Measurements from ENCODE around the gene PNLDC1. TPM values are rescaled to one million over a fixed set of nuclear protein-coding genes. Genes with fewer than 3 reads are reported as not detected.

Gene PNLDC1
- total RNA-seq, 1 donor: not detected

GRCh38 chr6:159829526-159829925 lies 29.4 kb downstream of the PNLDC1 start:
- DNase-seq (ENCODE audit: low read depth): no peak
- no peak for TF ChIP-seq CTCF (IDR thresholded peaks at IDR 0.05; ENCODE audit: insufficient read depth, low read length)
- no peak overlapping the region for H3K4me3 ChIP-seq (ENCODE audit: low read depth, low read length)

GRCh38 chr6:159830501-159831372 lies 30.7 kb downstream of the PNLDC1 start:
- no peak for TF ChIP-seq CTCF (IDR thresholded peaks at IDR 0.05; ENCODE audit: insufficient read depth, low read length)
- no peak overlapping the region for H3K4me3 ChIP-seq (ENCODE audit: low read depth, low read length)
- DNase-seq (ENCODE audit: low read depth): no peak

- H3K4me3 ChIP-seq (ENCODE audit: low read depth, low read length): no peak overlapping the region
- TF ChIP-seq CTCF (IDR thresholded peaks at IDR 0.05; ENCODE audit: insufficient read depth, low read length): no peak
- DNase-seq (ENCODE audit: low read depth): no peak
Measured at GRCh38 chr6:159831373-159831679, 31.2 kb downstream of the PNLDC1 start.

- no peak for TF ChIP-seq CTCF (IDR thresholded peaks at IDR 0.05; ENCODE audit: insufficient read depth, low read length)
- DNase-seq (ENCODE audit: low read depth): no peak
- H3K4me3 ChIP-seq (ENCODE audit: low read depth, low read length): no peak overlapping the region
Measured at GRCh38 chr6:159832946-159833345, 32.9 kb downstream of the PNLDC1 start.

GRCh38 chr6:159833556-159833955 lies 33.5 kb downstream of the PNLDC1 start:
- peak; percentile 80 for DNase-seq (ENCODE audit: low read depth)
- H3K4me3 ChIP-seq (ENCODE audit: low read depth, low read length): no peak overlapping the region
- TF ChIP-seq CTCF (IDR thresholded peaks at IDR 0.05; ENCODE audit: insufficient read depth, low read length): peak; percentile 62

- no peak for TF ChIP-seq CTCF (IDR thresholded peaks at IDR 0.05; ENCODE audit: insufficient read depth, low read length)
- H3K4me3 ChIP-seq (ENCODE audit: low read depth, low read length): no peak overlapping the region
- no peak for DNase-seq (ENCODE audit: low read depth)
Measured at GRCh38 chr6:159833997-159834603, 34.0 kb downstream of the PNLDC1 start.
